Stimulated activated CD4-positive, alpha-beta T cell treated with anti-CD3 and anti-CD28 coated beads, Interleukin-4, amount 100 ng/mL, for 24 hours (primary cell): ENCODE measurements around the gene ADARB1.

Experiments used
- DNase-seq: peaks from one replicate; pipeline ENCODE4 v3.0.0-alpha.2; 2020

Gene ADARB1

DNA sequence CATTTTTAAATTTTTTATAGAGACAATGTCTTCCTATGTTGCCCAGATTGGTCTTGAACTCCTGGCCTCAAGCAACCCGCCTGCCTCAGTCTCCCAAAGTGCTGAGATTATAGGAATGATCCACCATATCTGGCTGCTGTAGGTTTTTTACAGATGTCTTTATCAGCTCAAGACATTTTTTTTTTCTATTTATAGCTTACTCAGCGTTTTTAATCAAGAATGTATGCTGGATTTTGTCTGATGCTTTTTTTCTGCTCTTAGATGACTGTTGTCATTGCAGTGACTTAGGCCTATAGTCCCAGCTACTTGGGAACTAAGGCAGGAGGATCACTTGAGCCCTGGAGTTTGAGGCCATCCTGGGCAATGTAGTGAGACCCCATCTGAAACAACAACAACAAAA is 140.8 kb downstream of the ADARB1 start:
- DNase-seq, result no peak

DNA sequence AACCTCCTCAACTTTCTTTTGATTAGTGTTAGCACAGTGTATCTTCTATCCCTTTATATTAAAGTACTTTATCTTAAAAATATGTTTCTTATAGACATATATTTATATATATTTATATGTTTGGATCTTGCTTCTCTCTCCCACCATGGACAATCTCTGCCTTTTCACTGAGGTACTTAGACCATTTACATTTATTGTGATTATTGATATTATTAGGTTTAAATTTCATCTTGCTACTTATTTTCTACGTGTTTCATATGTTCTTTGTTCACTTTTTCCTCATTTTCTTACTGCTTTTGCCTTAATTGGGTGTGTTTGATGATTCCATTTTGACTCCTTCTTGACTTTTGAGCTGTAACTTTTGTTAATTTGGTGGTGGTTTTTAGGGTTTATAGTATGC is 142.6 kb downstream of the ADARB1 start:
- DNase-seq, result no peak

DNA sequence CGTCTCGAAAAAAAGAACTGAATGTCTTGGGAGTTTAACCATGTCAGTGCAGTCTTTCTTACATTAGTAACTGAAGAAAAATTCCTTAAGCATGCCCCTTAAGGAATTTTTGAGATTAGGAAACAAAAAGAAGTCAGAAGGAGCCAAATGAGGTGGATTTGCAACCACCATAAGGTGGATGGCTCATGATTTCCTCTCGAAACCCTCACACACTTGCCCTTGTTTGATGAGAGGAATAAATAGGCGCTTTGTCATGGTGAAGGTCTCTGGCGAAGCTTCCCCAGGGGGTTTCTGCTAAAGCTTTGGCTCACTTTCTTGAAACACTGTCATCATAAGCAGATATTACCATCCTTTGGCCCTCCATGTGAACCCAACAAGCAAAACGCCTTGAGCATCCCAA is 145.1 kb downstream of the ADARB1 start:
- no peak for DNase-seq

DNA sequence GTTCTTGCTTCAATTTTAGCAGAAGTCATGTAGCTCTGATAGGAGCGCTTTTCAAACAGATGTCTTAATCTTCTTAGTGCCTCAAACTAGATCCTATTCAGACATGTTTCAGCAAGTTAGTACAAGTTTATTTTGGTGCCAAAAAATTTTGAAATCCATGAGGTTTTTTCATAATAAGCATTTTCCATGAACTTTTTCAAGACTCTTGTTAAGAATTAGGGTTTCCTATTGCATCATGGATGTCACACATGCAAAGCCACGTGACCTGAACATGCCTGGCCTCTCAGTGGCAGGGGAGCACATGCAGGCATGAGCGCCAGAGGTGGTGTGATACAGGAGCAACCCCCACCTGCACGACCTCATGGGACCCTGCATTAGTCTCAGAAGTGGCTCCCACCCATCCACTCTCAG is 145.7 kb downstream of the ADARB1 start:
- no peak for DNase-seq

DNA sequence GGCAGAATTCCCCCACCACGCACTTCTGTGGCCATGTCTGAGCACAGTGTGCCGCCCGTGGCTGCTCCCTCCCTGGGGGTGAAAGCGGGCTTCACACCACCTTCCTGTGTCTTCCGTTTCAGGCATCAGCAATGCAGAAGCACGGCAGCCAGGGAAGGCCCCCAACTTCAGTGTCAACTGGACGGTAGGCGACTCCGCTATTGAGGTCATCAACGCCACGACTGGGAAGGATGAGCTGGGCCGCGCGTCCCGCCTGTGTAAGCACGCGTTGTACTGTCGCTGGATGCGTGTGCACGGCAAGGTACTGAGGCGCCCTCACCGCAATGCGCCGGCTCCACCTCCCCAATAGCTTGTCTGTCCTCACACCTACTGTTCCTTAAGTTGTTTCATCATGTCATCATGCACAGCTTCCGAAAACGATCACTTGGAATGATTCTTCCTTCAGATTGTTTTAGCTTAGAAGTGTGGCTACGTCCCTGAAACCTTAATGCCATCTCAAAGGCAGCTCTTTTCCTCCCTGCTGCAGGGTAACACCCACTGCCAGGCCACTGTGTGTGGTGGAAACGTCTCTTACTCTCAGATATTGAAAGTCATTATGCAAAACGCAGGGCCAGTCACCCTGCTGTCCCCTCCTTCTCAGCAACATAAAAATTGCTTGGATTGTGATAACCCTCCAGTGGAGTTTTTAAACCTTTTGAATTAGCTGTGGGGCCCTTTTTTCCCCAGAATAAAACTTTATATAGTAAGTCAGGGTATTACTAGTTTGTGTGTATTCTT is 146.5 kb downstream of the ADARB1 start:
- DNase-seq, result no peak

DNA sequence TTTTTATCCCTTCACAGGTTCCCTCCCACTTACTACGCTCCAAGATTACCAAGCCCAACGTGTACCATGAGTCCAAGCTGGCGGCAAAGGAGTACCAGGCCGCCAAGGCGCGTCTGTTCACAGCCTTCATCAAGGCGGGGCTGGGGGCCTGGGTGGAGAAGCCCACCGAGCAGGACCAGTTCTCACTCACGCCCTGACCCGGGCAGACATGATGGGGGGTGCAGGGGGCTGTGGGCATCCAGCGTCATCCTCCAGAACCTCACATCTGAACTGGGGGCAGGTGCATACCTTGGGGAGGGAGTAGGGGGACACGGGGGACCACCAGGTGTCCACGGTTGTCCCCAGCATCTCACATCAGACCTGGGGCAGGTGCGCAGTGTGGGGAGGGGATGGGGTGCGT is 147.6 kb downstream of the ADARB1 start:
- no peak for DNase-seq

DNA sequence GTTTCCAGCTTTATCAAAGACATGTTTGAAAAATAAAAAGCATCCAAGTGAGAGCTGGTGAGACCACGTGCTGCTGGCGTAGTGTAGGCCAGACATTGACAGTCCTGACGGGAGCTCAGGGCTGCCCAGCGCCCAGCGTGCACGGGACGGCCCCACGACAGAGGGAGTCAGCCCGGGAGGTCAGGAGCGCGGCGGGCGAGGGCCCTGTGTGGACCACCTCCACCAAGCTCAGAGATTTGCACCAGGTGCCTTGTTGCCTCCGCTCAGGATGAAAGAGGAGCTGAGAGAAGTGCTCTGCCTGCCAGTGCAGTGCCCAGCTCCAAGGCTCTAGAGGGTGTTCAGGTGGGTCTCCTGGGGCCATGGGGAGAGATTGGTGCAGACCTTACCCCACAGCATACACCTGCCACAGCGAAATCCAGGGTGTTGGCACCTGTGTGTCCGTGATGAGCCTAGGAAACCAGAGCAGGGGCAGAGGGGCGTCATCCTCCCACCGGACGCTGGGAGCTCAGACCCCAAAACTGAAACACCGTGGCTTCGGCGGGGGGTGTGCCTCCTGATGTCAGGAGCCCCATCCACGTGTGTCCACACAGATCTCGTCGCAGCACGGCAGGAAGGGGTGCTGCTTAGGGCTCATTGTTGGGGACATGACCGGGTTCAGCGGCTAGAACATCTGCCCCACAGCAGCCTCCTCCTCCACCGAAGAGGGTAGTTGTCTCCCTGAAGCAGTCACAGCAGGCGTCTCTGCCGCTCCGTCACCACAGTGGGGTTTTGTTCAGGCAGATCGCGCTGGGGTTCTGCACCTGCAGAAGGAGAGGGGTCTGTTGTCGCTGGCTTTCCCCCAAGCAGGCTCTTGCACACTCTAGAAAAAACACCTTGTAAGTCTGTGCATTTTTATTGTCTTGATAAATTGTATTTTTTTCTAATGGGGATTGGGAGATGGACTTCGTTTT is 149.1 kb downstream of the ADARB1 start:
- DNase-seq, result no peak

DNA sequence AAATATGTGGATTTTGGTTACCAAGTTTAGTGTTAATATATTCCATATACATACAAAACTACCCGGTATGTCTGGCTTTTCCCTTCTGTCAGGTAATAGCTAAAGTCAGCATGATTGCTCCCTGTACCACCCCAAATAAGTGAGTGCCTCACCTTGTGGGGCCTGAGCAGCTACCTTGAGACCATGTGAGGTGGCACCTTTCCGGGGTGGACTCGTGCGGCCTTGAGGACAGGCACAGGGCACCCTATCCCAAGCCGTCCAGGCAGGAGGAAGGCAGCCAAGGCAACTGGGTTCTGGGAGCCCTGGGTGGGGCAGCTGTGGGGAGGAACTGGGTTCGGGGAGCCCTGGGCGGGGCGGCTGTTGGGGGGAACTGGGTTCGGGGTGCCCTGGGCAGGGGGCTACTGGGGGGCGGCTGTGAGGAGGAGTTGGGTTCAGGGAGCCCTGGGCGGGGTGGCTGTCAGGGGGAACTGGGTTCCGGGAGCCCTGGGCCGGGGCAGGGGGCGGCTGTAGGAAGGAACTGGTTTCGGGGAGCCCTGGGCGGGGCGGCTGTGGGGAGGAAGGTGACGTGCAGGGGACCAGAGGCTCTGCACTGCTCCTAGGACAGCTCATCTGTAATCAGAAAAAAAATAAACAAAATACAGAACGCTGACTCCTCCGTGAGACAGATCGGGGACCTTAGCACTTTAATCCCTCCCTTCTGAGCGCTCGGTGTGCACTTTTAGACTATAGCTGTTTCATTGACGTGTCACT is 150.0 kb downstream of the ADARB1 start:
- peak; percentile 46 for DNase-seq

DNA sequence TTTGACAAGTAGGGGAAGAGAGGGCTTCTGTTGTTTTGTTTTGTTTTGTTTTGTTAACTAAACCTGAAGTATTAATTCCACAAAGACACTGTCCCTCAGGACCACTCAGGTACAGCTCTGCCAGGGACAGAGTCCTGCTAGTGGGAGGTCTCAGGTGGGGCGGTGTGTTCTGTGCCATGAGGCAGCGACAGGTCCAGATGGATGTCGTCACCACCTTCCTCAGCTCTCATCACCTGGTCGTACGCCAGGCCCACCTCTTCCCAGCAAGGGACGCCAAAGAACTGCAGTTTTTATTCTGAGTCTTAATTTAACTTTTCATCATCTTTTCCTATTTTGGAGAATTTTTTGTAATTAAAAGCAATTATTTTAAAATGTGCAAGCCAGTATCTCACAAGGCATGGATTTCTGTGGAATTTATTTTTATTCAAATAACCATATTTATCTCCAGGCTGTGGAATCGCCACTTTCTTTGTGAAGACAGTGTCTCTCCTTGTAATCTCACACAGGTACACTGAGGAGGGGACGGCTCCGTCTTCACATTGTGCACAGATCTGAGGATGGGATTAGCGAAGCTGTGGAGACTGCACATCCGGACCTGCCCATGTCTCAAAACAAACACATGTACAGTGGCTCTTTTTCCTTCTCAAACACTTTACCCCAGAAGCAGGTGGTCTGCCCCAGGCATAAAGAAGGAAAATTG is 150.8 kb downstream of the ADARB1 start:
- no peak for DNase-seq

DNA sequence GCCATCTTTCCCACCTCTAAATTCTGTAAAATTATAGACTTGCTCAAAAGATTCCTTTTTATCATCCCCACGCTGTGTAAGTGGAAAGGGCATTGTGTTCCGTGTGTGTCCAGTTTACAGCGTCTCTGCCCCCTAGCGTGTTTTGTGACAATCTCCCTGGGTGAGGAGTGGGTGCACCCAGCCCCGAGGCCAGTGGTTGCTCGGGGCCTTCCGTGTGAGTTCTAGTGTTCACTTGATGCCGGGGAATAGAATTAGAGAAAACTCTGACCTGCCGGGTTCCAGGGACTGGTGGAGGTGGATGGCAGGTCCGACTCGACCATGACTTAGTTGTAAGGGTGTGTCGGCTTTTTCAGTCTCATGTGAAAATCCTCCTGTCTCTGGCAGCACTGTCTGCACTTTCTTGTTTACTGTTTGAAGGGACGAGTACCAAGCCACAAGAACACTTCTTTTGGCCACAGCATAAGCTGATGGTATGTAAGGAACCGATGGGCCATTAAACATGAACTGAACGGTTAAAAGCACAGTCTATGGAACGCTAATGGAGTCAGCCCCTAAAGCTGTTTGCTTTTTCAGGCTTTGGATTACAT is 151.5 kb downstream of the ADARB1 start:
- DNase-seq, result no peak

DNA sequence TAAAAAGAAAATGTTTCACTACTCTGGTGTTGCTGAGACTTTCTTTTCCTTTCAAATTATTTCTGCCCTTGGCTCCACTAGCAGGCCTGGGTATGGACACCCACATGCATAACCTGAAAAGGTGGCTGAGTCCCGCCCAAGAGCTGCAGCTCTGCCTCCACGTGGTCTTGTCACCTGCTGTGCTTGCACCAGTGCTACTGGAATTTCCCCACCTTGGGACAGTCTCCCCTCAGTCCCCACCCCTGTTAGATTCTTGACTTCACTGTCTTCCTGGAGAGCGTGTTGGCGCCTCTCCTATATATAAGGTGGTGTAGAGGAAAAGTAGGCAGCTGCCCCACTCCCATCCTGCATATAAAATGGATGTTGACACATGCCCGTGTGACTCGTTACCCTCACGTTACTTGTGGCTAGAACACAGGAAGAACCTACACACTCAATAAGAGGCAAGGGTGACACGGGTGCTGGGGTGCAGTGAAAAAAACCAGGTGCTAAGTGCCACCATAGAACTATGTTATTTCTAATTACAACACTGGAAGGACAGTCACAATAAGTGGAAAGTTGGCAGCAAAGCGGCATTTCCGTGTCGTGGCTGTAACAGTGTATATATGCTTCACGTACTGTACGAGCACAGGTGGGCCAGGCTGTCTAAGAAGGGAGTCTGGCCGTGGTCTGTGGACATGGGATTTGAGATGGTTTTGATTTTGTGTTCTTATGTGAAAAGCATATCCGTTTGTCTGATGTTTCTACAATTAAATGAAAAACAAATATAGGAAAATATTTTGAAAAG is 152.4 kb downstream of the ADARB1 start:
- DNase-seq, result peak; percentile 21

DNA sequence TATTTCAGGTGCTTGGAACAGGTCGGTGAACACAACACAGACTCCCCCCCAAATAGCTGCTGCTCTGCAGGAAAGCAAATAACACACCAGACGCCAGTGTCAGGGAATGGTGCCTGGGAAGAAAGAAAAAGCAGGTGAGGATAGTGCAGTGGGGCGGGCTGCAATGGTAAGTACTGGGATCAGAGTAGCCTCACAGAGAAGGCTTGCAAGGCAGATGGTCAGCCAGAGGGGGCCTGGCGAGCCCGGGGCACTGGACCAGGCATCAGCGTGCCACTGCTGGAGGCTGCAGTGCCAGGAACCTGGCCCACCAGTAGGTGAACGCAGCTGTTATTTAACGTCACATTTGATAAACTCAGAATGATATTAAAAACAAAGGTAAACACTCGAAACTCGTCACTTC is 153.4 kb downstream of the ADARB1 start:
- DNase-seq, result no peak

DNA sequence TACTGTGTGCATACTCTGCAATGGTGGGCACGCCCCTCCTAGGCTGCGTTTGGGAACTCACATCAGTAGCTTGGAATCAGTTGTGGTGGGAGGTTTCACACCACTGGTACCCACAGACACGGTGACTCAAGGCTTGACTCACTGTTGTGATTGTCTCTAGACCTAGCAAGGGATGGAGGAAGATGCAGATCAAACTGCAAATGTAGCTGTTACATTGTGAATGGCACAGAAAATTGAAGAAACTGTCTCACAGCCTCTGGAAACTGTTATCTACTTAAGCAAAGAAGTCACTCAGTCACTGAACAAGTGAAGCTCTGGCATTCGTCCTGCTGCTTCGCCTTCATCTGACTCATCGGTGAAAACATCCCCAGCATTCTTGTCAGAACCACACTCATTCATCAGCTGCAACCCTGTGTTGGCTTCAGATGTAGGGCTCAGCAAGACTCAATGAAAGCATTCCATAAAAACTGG is 153.8 kb downstream of the ADARB1 start:
- peak; percentile 82 for DNase-seq

DNA sequence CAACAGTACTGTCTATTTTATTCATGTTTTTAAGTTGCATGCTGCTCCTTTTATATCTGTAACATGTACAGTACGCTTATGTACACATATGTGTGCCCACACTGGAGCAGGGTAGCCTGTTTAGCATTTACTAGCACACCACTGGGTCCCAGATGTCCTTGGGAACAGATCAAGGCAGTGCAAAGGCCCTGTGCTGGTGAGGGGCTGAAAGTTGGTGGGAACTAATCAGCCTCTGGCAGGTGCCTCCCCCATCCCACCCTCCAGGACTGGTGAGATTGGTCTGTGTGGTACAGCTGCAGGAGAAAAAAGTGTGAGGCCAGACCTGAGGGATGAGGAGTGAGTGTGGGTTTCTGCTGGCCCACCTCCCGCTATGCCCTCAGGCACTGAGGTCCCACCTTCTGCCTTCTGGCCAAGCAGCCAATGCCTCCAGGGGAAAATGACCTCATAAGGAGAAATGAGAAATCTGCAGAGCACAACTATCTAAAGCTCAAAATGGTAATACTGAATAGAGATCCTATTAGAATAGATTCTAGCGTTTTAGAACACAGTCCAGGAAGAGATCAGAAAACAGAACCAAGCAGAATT is 154.4 kb downstream of the ADARB1 start:
- no peak for DNase-seq

DNA sequence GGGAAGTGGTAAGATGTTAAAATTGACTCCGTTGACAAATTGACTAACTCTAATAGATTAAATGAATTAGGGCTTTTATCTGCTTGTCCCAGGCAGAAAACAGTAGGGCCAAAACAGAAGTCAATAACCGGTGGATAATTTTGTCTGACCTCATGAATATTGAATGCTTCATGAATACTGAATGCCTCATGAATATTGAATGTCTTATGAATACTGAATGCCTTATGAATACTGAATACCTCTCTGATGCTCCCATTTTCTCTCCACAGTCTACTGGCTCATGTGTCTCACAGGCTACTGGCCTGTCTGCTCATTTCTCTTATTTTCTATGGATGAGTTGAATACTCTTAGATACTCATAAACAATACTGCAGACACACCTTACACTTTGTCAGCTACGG is 157.3 kb downstream of the ADARB1 start:
- no peak for DNase-seq

DNA sequence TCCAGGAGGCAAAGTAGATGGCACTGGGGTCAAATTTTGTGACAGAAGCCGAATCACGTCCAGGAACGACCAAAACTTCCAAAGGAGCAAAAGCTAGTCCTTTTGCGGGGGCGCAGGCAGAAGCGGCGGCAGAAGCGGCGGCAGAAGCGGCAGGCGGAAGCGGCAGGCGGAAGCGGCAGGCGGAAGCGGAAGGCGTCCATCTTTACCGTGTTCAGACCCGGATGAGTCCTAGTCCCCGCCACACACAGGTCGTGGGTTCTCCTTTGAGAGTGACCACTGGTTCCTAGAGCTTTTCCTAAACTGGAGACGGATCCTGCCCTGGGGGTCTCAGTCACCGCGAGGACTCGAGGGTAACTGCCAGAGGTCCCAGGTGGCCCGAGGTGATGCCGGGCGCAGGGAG is 159.7 kb downstream of the ADARB1 start:
- DNase-seq, result no peak

DNA sequence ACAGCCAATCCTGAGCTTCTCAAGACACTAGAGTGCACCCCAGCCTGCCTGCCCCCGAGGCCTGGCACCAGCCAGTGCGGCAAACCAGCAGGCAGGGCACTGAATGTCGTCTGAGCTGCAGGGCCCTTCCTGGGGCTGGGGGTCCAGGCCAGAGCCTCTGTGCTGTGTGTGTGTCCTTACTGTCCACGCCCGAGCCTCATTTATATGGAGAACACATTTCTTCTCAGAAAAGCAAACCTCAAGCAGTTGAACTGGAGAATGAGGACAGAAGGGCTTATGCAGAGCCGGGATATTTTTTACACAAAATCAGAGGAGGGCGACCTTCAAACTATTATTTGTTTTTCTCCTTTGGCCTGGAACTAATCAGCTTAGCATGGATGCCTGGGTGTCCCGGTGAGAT is 160.6 kb downstream of the ADARB1 start:
- DNase-seq, result no peak

DNA sequence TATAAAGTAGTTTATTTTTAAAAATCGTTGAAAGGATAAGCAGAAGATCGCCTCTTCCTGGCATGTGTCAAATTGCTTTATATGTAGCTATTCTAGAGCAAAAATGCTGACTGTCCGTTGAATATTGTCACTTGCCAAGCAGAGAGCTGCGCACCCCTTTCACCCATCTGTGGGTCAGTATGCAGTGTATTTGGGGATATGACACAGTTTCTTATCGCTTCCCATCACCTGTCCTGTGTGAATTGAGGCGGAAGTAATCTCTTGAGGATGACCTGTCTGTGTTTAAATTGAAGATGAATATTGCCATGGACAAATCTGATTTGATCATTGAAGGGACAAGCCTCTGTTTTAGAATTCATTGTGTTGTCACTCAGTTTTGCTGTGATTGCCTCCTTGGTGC is 161.1 kb downstream of the ADARB1 start:
- no peak for DNase-seq

DNA sequence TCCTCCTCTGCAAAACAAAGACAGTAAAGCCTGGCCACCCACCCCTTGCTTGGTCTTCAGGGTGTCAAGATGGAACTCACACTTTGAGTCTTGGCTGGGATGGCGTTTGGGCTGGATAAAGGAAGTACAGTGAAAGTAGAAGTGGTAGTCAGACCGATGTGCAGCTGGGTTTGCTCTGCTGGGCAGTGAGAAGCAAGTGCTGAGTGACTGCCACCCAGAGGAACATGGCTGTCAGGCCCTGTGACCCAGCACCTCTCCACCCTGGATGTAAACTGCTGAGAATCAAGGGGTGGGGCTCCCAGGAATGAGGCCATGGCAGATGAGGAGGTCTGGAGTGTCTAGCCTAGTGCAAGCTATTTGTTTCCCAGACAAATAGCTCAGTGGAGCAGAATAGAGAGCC is 162.1 kb downstream of the ADARB1 start:
- no peak for DNase-seq

DNA sequence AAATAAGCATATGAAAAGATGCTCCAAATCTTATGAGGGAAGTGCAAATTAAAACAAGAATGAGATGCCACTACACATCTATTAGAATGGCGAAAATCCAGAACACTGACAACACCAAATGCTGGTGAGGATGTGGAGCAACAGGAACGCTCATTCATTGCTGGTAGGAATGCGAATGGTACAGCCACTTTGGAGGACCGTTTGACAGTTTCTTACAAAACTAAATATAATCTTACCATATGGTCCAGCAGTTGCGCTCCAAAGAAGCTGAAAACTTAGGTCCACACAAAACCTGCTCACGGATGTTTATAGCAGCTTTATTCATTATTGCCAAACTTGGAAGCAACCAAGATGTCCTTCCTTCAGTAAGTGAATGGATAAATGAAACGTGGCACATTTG is 163.0 kb downstream of the ADARB1 start:
- DNase-seq, result no peak

DNA sequence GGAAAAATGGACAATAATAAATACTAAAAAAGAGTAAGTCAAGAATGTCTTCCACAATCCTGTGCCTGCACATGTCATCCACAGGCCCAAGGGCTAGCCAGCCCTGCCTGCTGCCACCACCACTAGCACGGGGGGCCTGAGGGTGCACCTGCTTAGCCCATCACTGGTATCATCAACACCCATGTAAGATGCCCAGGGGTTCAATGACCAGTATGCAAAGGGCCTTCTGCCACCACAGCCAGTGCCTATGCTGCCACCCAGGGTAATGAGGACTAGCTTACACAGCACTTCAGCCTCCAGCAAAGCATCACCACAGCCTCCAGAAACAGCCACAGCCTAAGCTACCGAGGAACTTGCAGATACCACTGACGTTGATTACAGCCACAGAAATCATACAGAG is 167.0 kb downstream of the ADARB1 start:
- DNase-seq, result no peak
